ENCODE measurements around the gene FMN1.

DNA sequence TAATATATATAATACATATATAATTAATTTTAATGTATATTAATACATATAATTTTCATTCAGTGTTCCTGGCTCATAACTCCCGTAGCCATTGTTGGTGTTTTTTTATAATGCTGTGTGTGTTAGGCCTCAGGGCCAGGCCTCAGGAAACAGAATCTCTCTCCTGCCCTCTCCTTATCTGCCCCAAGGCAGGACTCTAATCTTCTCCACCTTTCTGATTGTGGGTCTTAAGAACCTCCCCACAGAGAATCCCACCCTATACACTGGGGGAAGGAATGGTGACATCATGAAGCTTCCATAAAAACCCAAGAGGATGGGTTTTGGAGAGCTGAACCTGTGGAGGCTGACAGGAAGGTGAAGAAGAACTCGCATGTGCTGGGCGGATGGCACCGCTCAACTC is 4.0 kb upstream of the FMN1 start:
- TF ChIP-seq, protein P1, sequence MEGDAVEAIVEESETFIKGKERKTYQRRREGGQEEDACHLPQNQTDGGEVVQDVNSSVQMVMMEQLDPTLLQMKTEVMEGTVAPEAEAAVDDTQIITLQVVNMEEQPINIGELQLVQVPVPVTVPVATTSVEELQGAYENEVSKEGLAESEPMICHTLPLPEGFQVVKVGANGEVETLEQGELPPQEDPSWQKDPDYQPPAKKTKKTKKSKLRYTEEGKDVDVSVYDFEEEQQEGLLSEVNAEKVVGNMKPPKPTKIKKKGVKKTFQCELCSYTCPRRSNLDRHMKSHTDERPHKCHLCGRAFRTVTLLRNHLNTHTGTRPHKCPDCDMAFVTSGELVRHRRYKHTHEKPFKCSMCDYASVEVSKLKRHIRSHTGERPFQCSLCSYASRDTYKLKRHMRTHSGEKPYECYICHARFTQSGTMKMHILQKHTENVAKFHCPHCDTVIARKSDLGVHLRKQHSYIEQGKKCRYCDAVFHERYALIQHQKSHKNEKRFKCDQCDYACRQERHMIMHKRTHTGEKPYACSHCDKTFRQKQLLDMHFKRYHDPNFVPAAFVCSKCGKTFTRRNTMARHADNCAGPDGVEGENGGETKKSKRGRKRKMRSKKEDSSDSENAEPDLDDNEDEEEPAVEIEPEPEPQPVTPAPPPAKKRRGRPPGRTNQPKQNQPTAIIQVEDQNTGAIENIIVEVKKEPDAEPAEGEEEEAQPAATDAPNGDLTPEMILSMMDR (conservative IDR thresholded peaks at IDR 0.05) = no peak
- TF ChIP-seq ZFX (IDR thresholded peaks at IDR 0.05) = no peak

Data from C4-2B (cell line).